ENCODE measurements around the gene ODAD2.

DNA sequence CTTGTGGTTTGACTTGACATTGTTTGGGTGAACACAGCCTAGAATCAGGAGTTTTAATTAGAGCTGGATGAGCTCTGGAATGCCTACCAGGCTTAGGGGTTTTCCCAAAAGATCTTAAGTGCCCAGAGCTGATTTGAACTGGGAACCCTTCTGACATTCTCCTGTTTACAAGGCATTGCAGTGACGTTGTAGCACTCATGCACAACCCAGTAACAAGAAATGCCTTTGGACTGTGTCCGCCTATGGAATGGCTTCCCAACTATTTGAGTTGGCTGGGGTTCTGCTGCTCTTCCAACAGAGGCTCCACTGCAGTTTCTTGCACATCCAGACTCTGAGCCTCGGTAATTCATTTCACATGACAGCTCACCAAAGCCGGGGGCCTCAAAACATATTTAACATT is 176.6 kb downstream of the ODAD2 start:
- no peak for TF ChIP-seq POLR2A (IDR thresholded peaks at IDR 0.05)
- TF ChIP-seq, protein P1, sequence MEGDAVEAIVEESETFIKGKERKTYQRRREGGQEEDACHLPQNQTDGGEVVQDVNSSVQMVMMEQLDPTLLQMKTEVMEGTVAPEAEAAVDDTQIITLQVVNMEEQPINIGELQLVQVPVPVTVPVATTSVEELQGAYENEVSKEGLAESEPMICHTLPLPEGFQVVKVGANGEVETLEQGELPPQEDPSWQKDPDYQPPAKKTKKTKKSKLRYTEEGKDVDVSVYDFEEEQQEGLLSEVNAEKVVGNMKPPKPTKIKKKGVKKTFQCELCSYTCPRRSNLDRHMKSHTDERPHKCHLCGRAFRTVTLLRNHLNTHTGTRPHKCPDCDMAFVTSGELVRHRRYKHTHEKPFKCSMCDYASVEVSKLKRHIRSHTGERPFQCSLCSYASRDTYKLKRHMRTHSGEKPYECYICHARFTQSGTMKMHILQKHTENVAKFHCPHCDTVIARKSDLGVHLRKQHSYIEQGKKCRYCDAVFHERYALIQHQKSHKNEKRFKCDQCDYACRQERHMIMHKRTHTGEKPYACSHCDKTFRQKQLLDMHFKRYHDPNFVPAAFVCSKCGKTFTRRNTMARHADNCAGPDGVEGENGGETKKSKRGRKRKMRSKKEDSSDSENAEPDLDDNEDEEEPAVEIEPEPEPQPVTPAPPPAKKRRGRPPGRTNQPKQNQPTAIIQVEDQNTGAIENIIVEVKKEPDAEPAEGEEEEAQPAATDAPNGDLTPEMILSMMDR (IDR thresholded peaks at IDR 0.05) = no peak

Measured in heart left ventricle (tissue), 13 donors.